Stomach (tissue), 9 donors: Measurements from ENCODE around the gene ARPC5. TPM values are rescaled to one million over a fixed set of nuclear protein-coding genes. Genes with fewer than 3 reads are reported as not detected.

Source experiments
- DNase-seq, 2 donors: peaks; one replicate each; pipeline versions ENCODE4 v3.0.0 to v3.0.0-alpha.2; 2013 to 2019
- H3K27ac ChIP-seq, 5 donors: fragments of 200-600 bp in 4 of 5; sonication (generic) in 4 of 5; one replicate each; pipeline ENCODE4 v1.5.1; 2013 to 2019; ENCODE audit warnings: mild to moderate bottlenecking in 1 of 5, moderate library complexity in 1 of 5
- H3K27me3 ChIP-seq, 3 donors: fragments of 200-600 bp; sonication (generic); one replicate each; pipeline ENCODE4 v1.5.1; 2017 to 2019; ENCODE audit warnings: mixed run types in 1 of 3
- H3K36me3 ChIP-seq, 4 donors: fragments of 200-600 bp; sonication (generic); 1 replicate in 3 of 4; 2 replicates in 1 of 4; pipeline ENCODE4 v1.5.1; 2016 to 2019
- H3K4me1 ChIP-seq, 4 donors: fragments of 200-600 bp; sonication (generic); one replicate each; pipeline ENCODE4 v1.5.1; 2016 to 2019
- H3K4me3 ChIP-seq, 4 donors: fragments of 200-600 bp; sonication (generic) in 3 of 4; one replicate each; pipeline ENCODE4 v1.5.1; 2016 to 2019; ENCODE audit warnings: mild to moderate bottlenecking in 1 of 4
- H3K9me3 ChIP-seq, 4 donors: fragments of 200-600 bp; sonication (generic); one replicate each; pipeline ENCODE4 v1.5.1; 2016 to 2019
- CTCF ChIP-seq, 7 experiments: fragments of 450-650 bp in 4 of 7; fragments of 200-600 bp in 3 of 7; sonication (generic) in 3 of 7; IDR thresholded peaks; one replicate each; pipeline ENCODE4 v1.5.1; 2016 to 2019; ENCODE audit warnings: antibody characterized with exemption in 7 of 7, control low read depth in 2 of 7, mild to moderate bottlenecking in 1 of 7
- EP300 ChIP-seq: sonication (generic); formaldehyde crosslinking; IDR thresholded peaks from one replicate; pipeline ENCODE4 v1.6.1; 2017; ENCODE audit warnings: antibody characterized with exemption
- POLR2A ChIP-seq, 4 donors: fragments of 450-650 bp; IDR thresholded peaks; one replicate each; pipeline ENCODE4 v1.6.1; 2016; ENCODE audit warnings: antibody characterized with exemption in 4 of 4, control low read depth in 2 of 4, mild to moderate bottlenecking in 1 of 4, moderate library complexity in 1 of 4
- POLR2AphosphoS5 ChIP-seq, 3 donors: sonication (generic); formaldehyde crosslinking; IDR thresholded peaks; one replicate each; pipeline ENCODE4 v1.6.1; 2016; ENCODE audit warnings: antibody characterized with exemption in 3 of 3
- WGBS, 5 donors: extraction: QIAGEN DNeasy Blood & Tissue Kit in 3 of 5; methylation state at CpG; one replicate each; pipeline versions ENCODE4 v1.1.5 to v1.1.7; 2013 to 2018; 5-methylcytosine and 5-hydroxymethylcytosine counted together
- intact Hi-C: fragments of 100-400 bp; cut with DNase I; formaldehyde crosslinking; loops from one replicate; pipeline ENCODE4 v1.15.1; 2023; ENCODE audit warnings: low total_unique reads
- polyA plus RNA-seq, 3 donors: library from polyadenylated mRNA; stranded (reverse); fragments of 200-250 nt; gene quantifications; one replicate each; pipeline ENCODE4 v1.2.3, GENCODE V29; 2013
- total RNA-seq, 5 donors: library from RNA; depleted of rRNA; stranded (reverse); fragments of >200 nt; gene quantifications; one replicate each; pipeline versions ENCODE4 v1.1.0 to v1.2.3, GENCODE V29; 2014 to 2016
- donor health status: healthy with polysubstance abuse.
- donor health status: Bipolar disorder and iron deficiency.
- donor health status: healthy.

The ARPC5 gene
- total and polyA plus RNA-seq, 8 donors = 26.3 to 106 (median 80.6) TPM

DNA sequence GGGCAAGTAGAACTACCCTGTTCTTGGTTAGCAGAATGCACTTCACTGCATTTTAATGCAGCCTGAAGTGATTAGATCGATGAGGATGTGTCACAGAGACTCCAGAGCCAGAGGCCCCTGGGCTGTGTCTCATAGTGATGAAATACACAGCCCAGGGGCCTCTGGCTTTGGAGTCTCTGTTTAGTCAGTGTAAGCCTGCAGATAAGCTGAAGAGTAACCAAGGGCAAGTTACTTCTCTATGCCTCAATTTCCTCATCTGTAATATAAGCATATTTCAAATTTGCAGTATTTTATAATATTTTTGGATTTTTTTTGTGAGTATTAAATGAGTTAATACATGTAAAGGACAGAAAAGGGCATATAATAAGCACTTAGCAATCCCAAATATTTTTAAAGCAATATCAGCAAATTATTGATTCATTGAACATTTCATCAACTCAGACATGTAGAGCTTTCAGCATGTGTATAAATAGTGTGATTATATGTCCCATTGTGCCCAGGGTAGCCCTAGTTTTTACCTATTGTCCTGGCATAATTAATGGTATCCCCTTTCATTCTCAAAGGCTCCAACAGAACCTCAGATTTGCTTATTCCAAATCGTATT lies 41.1 kb upstream of the ARPC5 start:
- no peak for TF ChIP-seq POLR2AphosphoS5 (IDR thresholded peaks at IDR 0.05)
- TF ChIP-seq POLR2A (IDR thresholded peaks at IDR 0.05) = no peak
- no peak for TF ChIP-seq CTCF (IDR thresholded peaks at IDR 0.05)
- TF ChIP-seq EP300 = no peak
- WGBS, 5 donors = 53 to 62% (median 56%) methylated on average over 2 of the region's 2 CpGs
- DNase-seq = no peak
- Histone ChIP-seq H3K27me3 (no peaks in the 10 kb centered on the region), H3K4me3 (no peak overlapping the region), H3K9me3 (peaks cover 0 to under 1% (median 0%) of the 10 kb centered on the region in 4 donors), H3K4me1 (no peaks in the 10 kb centered on the region), H3K27ac (no peak overlapping the region), H3K36me3 (no peaks in the 10 kb centered on the region)
- intact Hi-C loops = no loop called here

GRCh38 chr1:183675883-183676585 lies 40.5 kb upstream of the ARPC5 start:
- Histone ChIP-seq H3K4me3 (no peak overlapping the region), H3K27me3 (no peaks in the 10 kb centered on the region), H3K9me3 (peaks cover 0 to 6% (median 3%) of the 10 kb centered on the region in 4 donors), H3K27ac (no peak overlapping the region), H3K36me3 (no peaks in the 10 kb centered on the region), H3K4me1 (no peaks in the 10 kb centered on the region)
- no peak for DNase-seq
- intact Hi-C loops = no loop called here
- TF ChIP-seq POLR2A (IDR thresholded peaks at IDR 0.05) (no peak), EP300 (no peak), CTCF (IDR thresholded peaks at IDR 0.05) (no peak), POLR2AphosphoS5 (IDR thresholded peaks at IDR 0.05) (no peak)
- 71 to 96% (median 88%) methylated on average over 3 of the region's 3 CpGs for WGBS, 5 donors

DNA sequence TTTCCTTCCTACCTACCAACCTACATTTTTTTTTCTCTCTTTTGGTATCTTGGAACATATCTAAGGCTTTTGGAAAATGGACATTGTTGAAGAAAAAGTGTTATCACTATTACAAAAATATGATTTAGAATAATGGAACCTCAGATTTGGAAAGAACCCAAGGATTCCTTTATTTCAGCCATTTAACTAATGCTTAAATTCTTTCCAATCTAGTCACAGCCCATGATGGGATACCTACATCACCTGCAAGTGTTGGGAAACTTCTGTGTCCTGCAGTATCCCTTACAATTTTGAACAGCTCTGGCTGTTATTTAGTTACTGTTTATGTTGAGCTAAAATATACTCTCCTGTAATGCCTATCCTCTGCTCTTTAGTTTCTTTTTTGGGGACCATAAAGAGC lies 39.8 kb upstream of the ARPC5 start:
- no peak overlapping the region for H3K27ac ChIP-seq
- H3K36me3 ChIP-seq = no peaks in the 10 kb centered on the region
- no peaks in the 10 kb centered on the region for H3K27me3 ChIP-seq
- intact Hi-C loops = no loop called here
- peaks cover 0 to 7% (median 3%) of the 10 kb centered on the region in 4 donors for H3K9me3 ChIP-seq
- H3K4me3 ChIP-seq = no peak overlapping the region
- no peaks in the 10 kb centered on the region for H3K4me1 ChIP-seq
- no peak for DNase-seq
- TF ChIP-seq POLR2A (IDR thresholded peaks at IDR 0.05) = no peak
- no peak for TF ChIP-seq EP300
- TF ChIP-seq POLR2AphosphoS5 (IDR thresholded peaks at IDR 0.05) = no peak
- TF ChIP-seq CTCF (IDR thresholded peaks at IDR 0.05) = no peak

DNA sequence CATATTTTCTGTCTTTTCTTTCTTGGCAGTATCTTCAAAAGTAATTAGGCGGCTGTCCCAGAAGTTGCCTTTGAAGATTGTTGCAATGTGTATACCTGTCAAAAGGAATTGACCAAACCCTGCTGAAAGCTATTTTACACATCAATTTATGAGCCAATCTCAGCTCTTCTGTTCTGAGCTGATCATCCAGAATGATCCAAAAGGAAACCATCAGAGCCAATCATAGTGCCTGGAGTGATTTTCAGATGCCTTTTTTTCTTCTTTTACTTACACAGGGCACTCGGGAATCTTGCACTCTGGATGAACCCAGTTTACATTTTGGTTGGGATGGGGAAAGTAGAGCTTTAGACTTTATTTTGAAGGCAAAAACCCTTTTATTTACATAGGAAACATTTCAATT lies 39.3 kb upstream of the ARPC5 start:
- 62 to 82% (median 71%) methylated on average over 2 of the region's 2 CpGs for WGBS, 5 donors
- H3K9me3 ChIP-seq = peaks cover 0 to 7% (median 3%) of the 10 kb centered on the region in 4 donors
- TF ChIP-seq EP300 (no peak), CTCF (IDR thresholded peaks at IDR 0.05) (no peak), POLR2A (IDR thresholded peaks at IDR 0.05) (no peak), POLR2AphosphoS5 (IDR thresholded peaks at IDR 0.05) (no peak)
- no peak overlapping the region for H3K4me3 ChIP-seq
- H3K27ac ChIP-seq = no peak overlapping the region
- intact Hi-C loops = no loop called here
- no peaks in the 10 kb centered on the region for H3K4me1 ChIP-seq
- H3K27me3 ChIP-seq = no peaks in the 10 kb centered on the region
- no peaks in the 10 kb centered on the region for H3K36me3 ChIP-seq
- no peak for DNase-seq
